GM12801 (cell line): ENCODE measurements around the gene KLHL6.

ENCODE experiments used
- TF ChIP-seq, protein P1 (sequence below): IDR thresholded peaks from one replicate; pipeline ENCODE4 v1.5.1; 2011; ENCODE audit warnings: control low read depth; ENCODE audit not compliant: insufficient read length; ENCODE audit errors: extremely low read depth

KLHL6 gene

DNA sequence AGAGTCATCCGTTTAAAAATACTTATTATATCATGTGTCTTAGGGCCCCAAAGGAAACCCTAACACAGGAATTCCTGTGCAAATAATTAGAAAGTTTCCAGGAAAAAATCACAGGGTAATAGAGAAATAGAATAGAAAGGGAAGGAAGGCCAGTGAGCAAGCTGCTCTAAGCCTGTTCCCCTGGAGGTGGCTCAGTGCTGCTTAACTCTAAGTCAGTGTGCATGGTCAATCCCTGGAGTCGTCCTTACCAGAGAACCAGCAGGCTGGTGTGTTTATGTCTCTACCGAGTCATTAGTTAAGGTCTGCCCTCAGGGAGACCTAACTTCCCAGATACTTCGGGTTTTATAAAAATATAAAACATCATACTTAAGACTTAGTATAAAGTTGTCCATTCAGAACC is 106.1 kb downstream of the KLHL6 start:
- TF ChIP-seq, protein P1, sequence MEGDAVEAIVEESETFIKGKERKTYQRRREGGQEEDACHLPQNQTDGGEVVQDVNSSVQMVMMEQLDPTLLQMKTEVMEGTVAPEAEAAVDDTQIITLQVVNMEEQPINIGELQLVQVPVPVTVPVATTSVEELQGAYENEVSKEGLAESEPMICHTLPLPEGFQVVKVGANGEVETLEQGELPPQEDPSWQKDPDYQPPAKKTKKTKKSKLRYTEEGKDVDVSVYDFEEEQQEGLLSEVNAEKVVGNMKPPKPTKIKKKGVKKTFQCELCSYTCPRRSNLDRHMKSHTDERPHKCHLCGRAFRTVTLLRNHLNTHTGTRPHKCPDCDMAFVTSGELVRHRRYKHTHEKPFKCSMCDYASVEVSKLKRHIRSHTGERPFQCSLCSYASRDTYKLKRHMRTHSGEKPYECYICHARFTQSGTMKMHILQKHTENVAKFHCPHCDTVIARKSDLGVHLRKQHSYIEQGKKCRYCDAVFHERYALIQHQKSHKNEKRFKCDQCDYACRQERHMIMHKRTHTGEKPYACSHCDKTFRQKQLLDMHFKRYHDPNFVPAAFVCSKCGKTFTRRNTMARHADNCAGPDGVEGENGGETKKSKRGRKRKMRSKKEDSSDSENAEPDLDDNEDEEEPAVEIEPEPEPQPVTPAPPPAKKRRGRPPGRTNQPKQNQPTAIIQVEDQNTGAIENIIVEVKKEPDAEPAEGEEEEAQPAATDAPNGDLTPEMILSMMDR, result no peak

DNA sequence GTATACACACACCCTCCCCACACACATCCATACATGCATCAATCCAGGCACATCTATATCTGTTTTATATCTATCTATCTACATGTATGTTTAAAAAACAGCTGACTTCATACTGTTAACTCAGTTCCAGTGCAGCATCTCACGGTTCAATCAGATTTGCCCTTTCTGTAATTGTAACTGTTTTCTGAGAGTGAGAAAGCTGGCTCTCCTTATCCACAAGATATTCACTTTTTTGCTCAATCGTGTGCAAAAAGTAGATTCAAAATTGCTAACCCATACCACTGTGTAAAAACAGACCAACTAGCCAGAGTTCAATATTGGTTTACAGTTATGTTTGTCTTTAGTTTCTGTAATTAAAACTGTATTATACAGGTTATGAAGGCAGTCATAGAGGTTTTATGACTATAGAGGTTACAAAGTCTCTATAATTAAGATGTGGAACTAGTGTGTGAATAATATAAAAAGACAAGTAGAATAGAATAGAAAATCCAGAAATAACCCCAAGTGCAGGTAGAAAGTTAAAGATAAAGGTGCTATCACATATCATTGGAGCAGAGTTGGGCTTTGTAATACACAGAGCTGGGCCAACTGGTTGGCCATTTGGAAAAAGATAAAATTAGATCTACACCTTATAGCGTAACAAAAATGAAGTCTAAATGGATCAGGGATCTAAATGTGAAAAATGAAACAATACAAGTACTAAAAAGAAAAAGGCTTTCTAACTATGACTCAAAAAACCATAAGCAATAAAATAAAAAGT is 107.0 kb downstream of the KLHL6 start:
- TF ChIP-seq, protein P1, result no peak

DNA sequence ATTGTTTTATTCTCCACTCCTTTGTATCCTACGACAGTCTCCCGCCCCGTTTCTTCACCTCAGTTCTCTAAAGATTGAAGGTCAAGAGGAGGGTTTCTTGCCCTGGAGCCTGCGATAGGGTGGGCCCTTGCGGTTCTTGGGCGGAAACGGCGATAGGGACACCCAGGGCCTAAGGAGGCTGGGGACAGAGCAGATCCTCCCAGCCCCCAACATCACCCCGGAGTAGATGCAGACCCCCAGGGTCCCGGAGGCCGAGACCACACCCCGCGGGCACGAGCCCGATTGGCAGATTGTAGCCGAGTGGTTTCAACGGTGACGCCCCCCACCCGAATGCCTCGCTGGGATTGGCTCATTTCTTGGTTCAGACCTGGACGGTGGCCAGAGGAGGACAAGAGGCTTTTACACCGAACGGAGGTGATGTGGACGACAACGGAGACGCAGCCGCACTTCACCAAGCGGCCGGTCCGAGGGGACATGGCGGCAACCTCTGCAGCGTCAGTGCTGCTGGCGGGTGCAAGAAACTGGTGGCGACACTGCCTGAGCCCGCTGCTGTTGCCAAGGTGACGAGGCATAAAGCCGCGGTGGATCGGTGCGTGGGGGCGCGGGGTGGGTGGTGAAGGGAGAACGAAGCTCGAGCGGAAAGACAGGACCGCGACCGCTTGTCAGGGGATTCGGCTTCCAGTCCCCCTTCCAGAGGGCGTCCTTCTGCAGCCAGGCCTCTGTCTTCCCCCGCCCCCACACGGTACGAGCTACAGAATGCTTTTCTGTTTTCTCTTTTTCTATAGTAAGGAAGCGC is 108.1 kb downstream of the KLHL6 start:
- TF ChIP-seq, protein P1, result no peak

DNA sequence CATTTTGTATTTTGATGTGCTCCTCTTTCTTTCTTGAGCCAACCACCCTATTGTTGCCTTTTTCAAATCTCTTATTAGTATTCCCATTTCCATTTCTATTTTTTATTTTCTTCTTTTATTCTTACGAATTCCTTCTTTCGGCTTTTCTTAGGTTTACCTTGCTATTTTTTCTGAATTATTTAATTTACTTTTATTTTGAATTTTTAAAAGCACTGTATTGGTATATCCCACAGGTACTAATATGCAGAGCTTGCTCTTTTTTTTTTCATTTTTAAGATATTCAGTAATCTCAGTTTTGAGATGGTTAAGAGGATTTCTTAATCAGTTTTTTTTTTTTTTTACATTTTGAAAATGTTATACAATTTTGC is 108.7 kb downstream of the KLHL6 start:
- TF ChIP-seq, protein P1, result no peak

DNA sequence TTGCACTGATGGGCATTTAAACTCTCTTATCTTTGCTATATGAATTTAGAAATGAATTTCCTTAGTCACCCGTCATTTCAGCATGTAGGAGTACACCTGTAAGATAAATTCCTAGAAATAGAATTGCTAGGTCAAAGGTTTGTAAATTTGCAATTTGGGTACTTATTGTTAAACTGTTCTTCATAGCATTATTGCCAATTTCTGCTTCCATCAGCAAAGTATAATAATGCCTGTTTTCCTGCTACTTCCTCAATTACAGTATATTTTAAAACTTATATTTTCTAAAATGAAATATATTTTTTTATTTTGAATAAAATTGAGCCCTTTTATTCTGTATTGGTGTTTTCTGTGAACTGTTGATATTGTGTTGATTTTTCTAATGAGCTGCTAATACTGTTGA is 110.8 kb downstream of the KLHL6 start:
- TF ChIP-seq, protein P1, result no peak

DNA sequence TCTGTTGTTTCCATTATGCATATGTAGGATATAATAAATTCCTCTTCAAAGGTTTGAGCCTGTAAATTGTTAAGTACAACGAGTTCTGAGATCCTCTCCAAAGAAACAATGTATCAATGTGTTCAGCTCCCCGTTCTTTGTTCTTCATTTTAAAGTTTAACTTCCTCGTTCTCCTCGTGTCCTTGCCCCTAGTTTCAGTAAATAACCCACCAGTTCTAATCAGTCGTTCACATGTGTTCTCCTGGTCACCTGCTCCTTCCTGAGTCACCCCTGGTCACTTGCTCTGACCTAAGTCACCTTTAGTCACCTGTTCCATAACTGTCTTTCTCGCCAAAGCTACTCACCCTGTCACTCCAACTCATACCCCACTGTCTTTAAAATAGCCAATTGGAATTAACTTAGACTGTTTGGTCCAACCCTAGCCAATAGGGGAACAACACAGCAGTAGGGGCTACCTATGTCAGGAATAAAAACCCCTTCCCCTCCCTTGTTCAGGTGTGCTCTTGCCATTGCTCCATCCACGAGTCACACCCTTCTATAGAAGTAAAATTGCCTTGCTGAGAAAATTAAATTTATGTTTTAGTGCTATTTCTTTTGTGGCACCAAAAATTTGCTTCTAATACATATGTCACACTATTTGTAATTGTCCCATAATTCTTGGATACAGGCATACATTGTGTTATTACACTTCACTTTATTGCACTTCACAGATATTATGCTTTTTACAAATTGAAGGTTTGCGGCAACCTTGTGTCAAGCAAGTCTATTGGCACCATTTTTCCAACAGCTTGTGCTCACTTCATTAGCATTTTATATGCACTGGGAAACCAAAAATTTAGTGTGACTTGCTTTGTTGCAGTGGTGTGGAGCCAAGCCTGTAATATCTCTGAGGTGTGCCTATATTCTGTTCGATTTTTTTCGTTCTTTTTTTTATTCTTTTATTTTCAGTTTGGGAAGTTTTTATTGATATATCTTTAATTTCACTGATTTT is 111.8 kb downstream of the KLHL6 start:
- TF ChIP-seq, protein P1, result no peak

DNA sequence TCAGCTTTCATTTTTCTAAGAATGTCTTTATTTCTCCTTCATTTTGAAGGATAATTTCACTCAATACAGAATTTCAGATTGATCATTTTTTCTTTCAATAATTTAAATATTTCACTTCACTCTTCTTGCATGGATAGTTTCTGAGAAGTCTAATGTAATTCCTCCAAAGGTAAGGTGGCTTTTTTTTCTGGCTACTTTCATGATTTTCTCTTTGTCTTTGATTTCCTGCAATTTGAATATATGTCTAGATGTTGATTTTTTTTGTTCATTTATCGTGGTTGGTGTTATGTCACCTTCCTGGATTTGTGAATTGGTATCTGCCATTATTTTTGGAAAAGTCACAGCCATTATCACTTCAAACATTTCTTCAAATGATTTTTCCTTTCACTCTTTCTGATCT is 112.5 kb downstream of the KLHL6 start:
- TF ChIP-seq, protein P1, result no peak
